Activated CD4-positive, alpha-beta T cell treated with anti-CD3 and anti-CD28 coated beads for 36 hours (primary cell): ENCODE data around the gene KLHDC7B. TPM values are rescaled to one million over a fixed set of nuclear protein-coding genes. Genes with fewer than 3 reads are reported as not detected.

Source experiments
- ATAC-seq: fragments of 200-7000 bp; cut with Tn5 transposase; one replicate; pipeline ENCODE4 v1.10.0; 2021; ENCODE audit warnings: mild to moderate bottlenecking, moderate library complexity
- CTCF ChIA-PET: fragments of 350-600 bp; sonication (Branson Sonifier 250); formaldehyde crosslinking; loops from one replicate; lab custom pipeline; 2021; ENCODE audit warnings: antibody characterized with exemption; lab: Charles Lee
- POLR2A ChIA-PET: fragments of 350-600 bp; sonication (Branson Sonifier 250); formaldehyde crosslinking; loops from one replicate; lab custom pipeline; 2021; ENCODE audit warnings: antibody characterized with exemption, inconsistent platforms; lab: Charles Lee
- DNase-seq: peaks from one replicate; pipeline ENCODE4 v3.0.0-alpha.2; 2020
- H3K27ac Mint-ChIP-seq: one replicate; pipeline ENCODE4 v1.8.0; 2021; ENCODE audit warnings: mixed read lengths
- H3K27me3 Mint-ChIP-seq: one replicate; pipeline ENCODE4 v1.8.0; 2021; ENCODE audit warnings: mixed read lengths
- H3K36me3 Mint-ChIP-seq: one replicate; pipeline ENCODE4 v1.8.0; 2021; ENCODE audit warnings: low read depth, mixed read lengths
- H3K4me1 Mint-ChIP-seq: one replicate; pipeline ENCODE4 v1.8.0; 2021; ENCODE audit warnings: mixed read lengths
- H3K4me3 Mint-ChIP-seq: one replicate; pipeline ENCODE4 v1.8.0; 2021; ENCODE audit warnings: mild to moderate bottlenecking, moderate library complexity, mixed read lengths
- H3K9me3 Mint-ChIP-seq: one replicate; pipeline ENCODE4 v1.8.0; 2021; ENCODE audit warnings: low read depth, mixed read lengths
- intact Hi-C, 2 experiments: fragments of 100-400 bp; cut with DNase I in 1 of 2; cut with micrococcal nuclease in 1 of 2; formaldehyde crosslinking; loops; one replicate each; pipeline versions ENCODE4 v1.14.2 to v1.15.1; 2022 to 2024; cut with DNase I, micrococcal nuclease
- total RNA-seq, 2 experiments: library from RNA; stranded (reverse); gene quantifications; one replicate each; pipeline ENCODE4 v1.2.3, GENCODE V29; 2021

The KLHDC7B gene
- total RNA-seq, 2 experiments from 2014 or later, result 5.7 to 6.4 TPM

DNA sequence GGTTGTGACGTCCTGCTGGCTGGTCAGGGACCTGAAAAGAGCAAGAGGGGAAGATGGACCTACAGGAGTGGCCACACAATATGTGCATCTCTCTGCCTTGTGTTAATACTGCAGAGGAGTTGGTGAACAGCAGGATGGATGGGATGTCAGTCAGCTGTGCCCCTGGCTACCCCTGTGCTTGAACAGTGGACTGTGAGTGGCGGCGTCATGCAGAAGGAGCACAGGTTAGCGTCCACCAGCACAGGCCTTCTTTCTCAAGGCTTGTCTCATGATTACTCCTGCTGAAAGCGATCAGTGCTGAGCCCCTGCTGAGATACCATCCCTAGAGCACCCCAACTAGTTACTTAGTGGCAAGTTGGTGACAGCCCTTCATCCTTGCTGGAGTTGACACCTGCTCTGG lies 40.7 kb downstream of the KLHDC7B start:
- POLR2A ChIA-PET, result no interaction called here
- DNase-seq, result no peak
- Mint-ChIP-seq H3K36me3 (peaks cover 2% of the 10 kb centered on the region), H3K27ac (no peak overlapping the region), H3K4me3 (no peak overlapping the region), H3K4me1 (peaks cover 12% of the 10 kb centered on the region), H3K9me3 (no peaks in the 10 kb centered on the region), H3K27me3 (no peaks in the 10 kb centered on the region)
- CTCF ChIA-PET, result interaction anchor here (1.0 kb wide), 1 partner anchor 61 kb away, joined by 5 read pairs; the partner anchor contains the start of gene SCO2
- intact Hi-C loops, result no loop called here
- ATAC-seq, result no peak

DNA sequence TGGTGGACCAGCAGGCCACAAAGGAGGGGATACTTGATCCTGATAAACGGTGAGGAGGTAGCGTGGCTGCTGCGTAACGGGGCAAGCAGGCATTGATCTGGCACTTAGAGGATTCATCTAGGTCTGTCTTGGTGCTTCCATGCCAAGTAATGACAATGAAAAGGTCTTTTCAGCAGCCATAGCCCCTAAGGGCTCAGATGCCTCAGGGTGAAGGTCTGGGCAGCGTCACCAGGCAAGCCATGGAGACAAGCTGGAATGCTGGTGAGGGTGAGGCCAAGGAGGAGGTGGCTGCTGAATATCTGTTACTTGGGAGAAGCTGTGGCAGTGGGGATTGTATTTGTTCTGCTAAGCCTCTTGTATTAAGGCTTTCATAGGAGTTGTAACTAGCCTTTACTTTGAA lies 41.7 kb downstream of the KLHDC7B start:
- ATAC-seq, result no peak
- H3K4me1 Mint-ChIP-seq, result peaks cover 6% of the 10 kb centered on the region
- intact Hi-C loops, result no loop called here
- H3K36me3 Mint-ChIP-seq, result no peaks in the 10 kb centered on the region
- H3K9me3 Mint-ChIP-seq, result no peaks in the 10 kb centered on the region
- DNase-seq, result no peak
- no peaks in the 10 kb centered on the region for H3K27me3 Mint-ChIP-seq
- ChIA-PET CTCF (interaction anchor here (0.8 to 1.0 kb wide), 2 partner anchors 39 to 62 kb away, joined by 3 to 5 read pairs; partner anchors contain the start of gene SCO2), POLR2A (no interaction called here)
- H3K4me3 Mint-ChIP-seq, result no peak overlapping the region
- no peak overlapping the region for H3K27ac Mint-ChIP-seq

DNA sequence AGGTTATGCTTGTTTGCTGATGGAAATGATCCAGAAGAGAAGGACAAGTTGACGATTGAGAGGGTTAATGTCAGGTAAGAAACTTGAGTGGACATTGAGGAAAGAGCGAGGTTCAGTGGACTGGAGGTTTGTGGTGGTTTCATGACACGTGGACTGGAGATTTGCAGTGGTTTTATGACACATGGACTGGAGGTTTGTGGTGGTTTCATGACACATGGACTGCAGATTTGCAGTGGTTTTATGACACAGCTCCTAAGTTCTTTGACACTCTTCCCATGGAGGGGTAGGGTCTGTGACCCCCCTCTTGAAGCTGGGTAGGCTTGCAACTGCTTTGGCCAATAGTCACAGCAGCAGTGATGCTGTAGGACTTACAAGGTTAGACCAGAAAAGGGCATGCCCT lies 49.5 kb downstream of the KLHDC7B start:
- Mint-ChIP-seq H3K36me3 (peaks cover 3% of the 10 kb centered on the region), H3K4me3 (no peak overlapping the region), H3K27ac (no peak overlapping the region), H3K9me3 (no peaks in the 10 kb centered on the region), H3K27me3 (peaks cover 5% of the 10 kb centered on the region), H3K4me1 (peaks cover 4% of the 10 kb centered on the region)
- CTCF ChIA-PET, result no interaction called here
- intact Hi-C loops, result no loop called here
- DNase-seq (no peak), ATAC-seq (no peak)
- POLR2A ChIA-PET, result no interaction called here

DNA sequence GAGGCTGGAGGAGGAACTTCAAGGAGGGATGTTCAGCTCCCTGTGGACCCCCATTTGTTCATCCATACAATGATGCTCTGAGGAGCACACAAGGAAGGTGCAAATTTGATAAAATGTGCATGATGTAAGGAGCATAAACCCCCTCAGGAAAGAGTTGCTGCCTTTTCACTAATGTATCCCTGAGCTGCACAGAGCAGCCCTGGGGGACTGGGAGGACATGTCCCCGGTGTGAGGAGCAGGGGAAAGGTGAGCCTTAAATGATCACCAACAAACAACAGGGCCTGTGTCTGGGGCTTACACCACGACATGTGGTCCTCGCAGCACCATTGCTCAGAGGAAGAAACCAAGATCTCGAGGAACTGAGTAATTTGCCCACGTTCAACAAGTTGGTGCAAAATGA lies 51.4 kb downstream of the KLHDC7B start:
- CTCF ChIA-PET, result no interaction called here
- Mint-ChIP-seq H3K27ac (no peak overlapping the region), H3K9me3 (no peaks in the 10 kb centered on the region), H3K27me3 (peaks cover 12% of the 10 kb centered on the region), H3K4me1 (peaks cover 7% of the 10 kb centered on the region), H3K4me3 (no peak overlapping the region), H3K36me3 (peaks cover 3% of the 10 kb centered on the region)
- DNase-seq, result no peak
- POLR2A ChIA-PET, result no interaction called here
- ATAC-seq, result no peak
- intact Hi-C loops, result no loop called here

DNA sequence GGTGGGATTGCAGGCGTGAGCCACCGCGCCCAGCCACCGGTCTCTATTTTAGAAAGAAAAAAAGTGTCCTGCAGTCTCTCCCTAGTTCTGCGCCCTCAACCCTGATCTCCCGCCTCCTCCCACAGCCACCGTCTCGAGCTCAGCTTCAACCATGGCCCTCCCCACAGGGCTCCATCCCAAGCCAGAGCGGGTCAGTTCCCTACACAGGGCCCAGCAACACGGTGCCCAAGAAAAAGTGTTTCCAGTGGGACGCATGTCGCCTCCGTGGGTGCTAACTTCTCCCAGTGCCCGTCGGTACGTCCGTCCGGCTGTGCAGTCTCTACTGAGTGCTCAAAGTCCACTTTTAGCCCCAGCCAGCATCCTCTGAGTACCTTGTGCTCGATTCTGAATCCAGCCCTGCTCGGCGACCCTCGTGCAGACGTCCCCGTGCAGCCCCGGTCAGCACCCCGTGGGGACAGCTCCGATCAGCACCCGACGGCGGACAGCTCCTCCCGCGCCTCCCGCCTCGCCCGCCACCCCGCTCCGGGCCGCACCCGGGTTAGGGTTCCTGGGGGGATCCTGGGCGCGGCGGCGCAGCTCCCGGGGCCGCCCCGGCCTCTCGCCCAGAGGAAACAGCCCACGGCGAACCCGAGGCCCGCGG lies 54.2 kb downstream of the KLHDC7B start:
- H3K27me3 Mint-ChIP-seq, result peaks cover 26% of the 10 kb centered on the region
- POLR2A ChIA-PET, result interaction anchor here (0.6 kb wide), 1 partner anchor 30 kb away, joined by 3 read pairs; no protein-coding TSS in a partner anchor

DNA sequence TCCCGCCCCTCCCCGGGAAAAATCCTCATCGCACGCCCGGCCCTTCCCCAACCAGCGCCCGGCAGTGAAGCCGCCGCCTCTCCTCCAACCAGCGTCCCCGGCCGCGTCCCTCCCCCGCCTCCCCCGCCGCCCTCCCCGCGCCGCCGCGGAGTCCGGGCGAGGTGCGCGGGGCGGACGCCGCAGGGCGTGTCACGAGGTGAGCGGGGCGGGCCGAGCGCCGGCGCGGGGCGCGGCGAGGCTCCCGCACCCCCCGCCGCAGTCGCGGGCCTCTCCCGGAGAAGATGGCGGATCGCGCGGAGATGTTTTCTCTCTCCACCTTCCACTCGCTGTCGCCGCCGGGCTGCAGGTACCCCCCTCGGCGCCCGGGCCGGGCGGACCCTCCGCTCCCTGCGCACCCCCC lies 54.8 kb downstream of the KLHDC7B start, which contains the start of gene MAPK8IP2:
MAPK8IP2 (plus strand) TSS at position 256 of the 400 bp plus-strand sequence; CDS start at position 282, 26 bp downstream.
- CTCF ChIA-PET, result no interaction called here
- Mint-ChIP-seq H3K27me3 (peaks cover 30% of the 10 kb centered on the region), H3K9me3 (no peaks in the 10 kb centered on the region), H3K36me3 (peaks cover 3% of the 10 kb centered on the region), H3K4me1 (peaks cover 7% of the 10 kb centered on the region), H3K27ac (no peak within 1 kb of the TSS), H3K4me3 (peak within 1 kb of the TSS; percentile 57)
- POLR2A ChIA-PET, result no interaction called here
- ATAC-seq (peak; percentile 37), DNase-seq (peak; percentile 36)
- intact Hi-C loops, result no loop called here

More for the DNA sequence above, 54.2 kb downstream of the KLHDC7B start:
- Mint-ChIP-seq H3K36me3 (peaks cover 3% of the 10 kb centered on the region), H3K9me3 (no peaks in the 10 kb centered on the region), H3K27ac (no peak overlapping the region), H3K4me3 (peak overlapping the region; percentile 57), H3K4me1 (peaks cover 7% of the 10 kb centered on the region)
- CTCF ChIA-PET, result no interaction called here
- intact Hi-C loops, result no loop called here
- peak; percentile 80 for DNase-seq
- ATAC-seq, result peak; percentile 80

Other genes starting within 250 kb of the KLHDC7B start
- 1 to 10 TPM; 5.5 to 6.3 TPM for gene PLXNB2, start 238.3 kb upstream of the KLHDC7B start, total RNA-seq
- gene DENND6B, start 218.9 kb upstream of the KLHDC7B start, total RNA-seq, result 1 to 10 TPM; 2.8 TPM
- gene PPP6R2, start 202.6 kb upstream of the KLHDC7B start, total RNA-seq, result 10 to 100 TPM; 37.3 to 39.5 TPM
- gene SBF1, start 70.9 kb upstream of the KLHDC7B start, total RNA-seq, result 10 to 100 TPM; 97.6 TPM
- 1 to 10 TPM; 7.5 to 7.9 TPM for gene ADM2, start 64.4 kb upstream of the KLHDC7B start, total RNA-seq
- under 1 TPM; 0.32 to 0.44 TPM for gene MIOX, start 59.0 kb upstream of the KLHDC7B start, total RNA-seq
- 10 to 100 TPM; 46.8 to 49.4 TPM for gene LMF2, start 38.2 kb upstream of the KLHDC7B start, total RNA-seq
- gene NCAPH2, start 37.7 kb upstream of the KLHDC7B start, total RNA-seq, result 100 to 1,000 TPM; 115 to 123 TPM
- gene SCO2, start 20.3 kb upstream of the KLHDC7B start, total RNA-seq, result 1 to 10 TPM; 2.4 to 5.6 TPM
- gene TYMP, start 15.9 kb upstream of the KLHDC7B start, total RNA-seq, result 10 to 100 TPM; 26.9 to 44.3 TPM
- gene SYCE3, start 17.0 kb downstream of the KLHDC7B start, total RNA-seq, result 1 to 10 TPM; 3.8 TPM
- 10 to 100 TPM; 42.5 to 51.4 TPM for gene CPT1B, start 32.5 kb downstream of the KLHDC7B start, total RNA-seq
- gene CHKB, start 37.0 kb downstream of the KLHDC7B start, total RNA-seq, result 10 to 100 TPM; 68.2 to 79.7 TPM
- gene MAPK8IP2, start 54.9 kb downstream of the KLHDC7B start, total RNA-seq, result under 1 TPM; 0.14 TPM
- 10 to 100 TPM; 14.9 to 15.4 TPM for gene ARSA, start 82.3 kb downstream of the KLHDC7B start, total RNA-seq
- under 1 TPM; 0.14 to 0.16 TPM for gene SHANK3, start 126.9 kb downstream of the KLHDC7B start, total RNA-seq
- not detected for gene ACR, start 192.3 kb downstream of the KLHDC7B start, total RNA-seq
- gene RABL2B, start 237.7 kb downstream of the KLHDC7B start, total RNA-seq, result 10 to 100 TPM; 22.4 to 27.6 TPM